ENCODE results near the gene KRT12.

The KRT12 gene

DNA sequence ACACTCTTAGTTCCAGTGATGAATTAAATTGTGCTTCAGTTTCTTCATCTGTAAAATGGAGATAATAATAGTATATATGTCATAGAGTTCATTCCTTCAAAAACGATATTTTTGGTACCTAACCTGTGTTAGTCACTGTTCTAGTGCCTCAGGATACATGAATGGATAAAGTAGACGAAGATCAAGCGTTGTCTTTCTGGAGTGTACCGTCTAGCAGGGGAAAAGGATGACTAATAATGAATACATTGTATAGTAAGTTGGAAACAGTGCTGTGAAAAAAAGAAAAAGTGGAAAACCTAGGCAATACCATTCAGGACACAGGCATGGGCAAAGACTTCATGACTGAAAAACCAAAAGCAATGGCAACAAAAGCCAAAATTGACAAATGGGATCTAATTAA lies 53.2 kb downstream of the KRT12 start:
- DNase-seq: no peak

DNA sequence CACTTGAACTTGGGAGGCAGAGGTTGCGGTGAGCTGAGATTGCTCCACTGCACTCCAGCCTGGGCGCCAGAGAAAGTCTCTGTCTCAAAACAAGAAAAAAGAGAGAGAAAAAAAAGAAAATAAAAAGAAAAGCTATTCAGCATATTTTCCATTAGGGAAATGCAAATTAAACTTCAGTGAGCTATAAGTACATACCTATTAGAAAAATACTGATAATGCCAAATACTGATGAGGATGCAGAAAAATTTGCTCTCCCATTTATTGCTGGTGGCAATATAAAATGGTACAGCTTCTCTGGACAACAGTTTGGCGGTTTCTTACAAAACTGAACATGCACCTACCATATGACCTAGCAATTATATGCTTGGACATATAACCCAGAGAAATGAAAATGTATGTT lies 54.4 kb downstream of the KRT12 start:
- no peak for DNase-seq
